HepG2 (cell line): ENCODE results near the gene ANKRD53. TPM values are rescaled to one million over a fixed set of nuclear protein-coding genes. Genes with fewer than 3 reads are reported as not detected.

Experiments
- ATF3 ChIP-seq: sonication (generic); formaldehyde crosslinking; IDR thresholded peaks from 2 replicates; pipeline ENCODE4 v1.4.0; 2020; ENCODE audit warnings: missing genetic modification reagents
- CERS6 ChIP-seq: sonication (generic); formaldehyde crosslinking; IDR thresholded peaks from 2 replicates; pipeline ENCODE4 v1.5.0; 2020; ENCODE audit warnings: missing genetic modification reagents
- HHEX ChIP-seq: IDR thresholded peaks from 2 replicates; pipeline ENCODE4 v1.6.1; 2016; ENCODE audit warnings: control low read depth
- HMG20A ChIP-seq: IDR thresholded peaks from 2 replicates; pipeline ENCODE4 v1.6.1; 2016; ENCODE audit warnings: borderline replicate concordance
- HOXA7 ChIP-seq: sonication (generic); formaldehyde crosslinking; IDR thresholded peaks from 2 replicates; pipeline ENCODE4 v1.8.1; 2022; ENCODE audit warnings: mild to moderate bottlenecking, missing genetic modification reagents, moderate library complexity
- IRF2 ChIP-seq: IDR thresholded peaks from 2 replicates; pipeline ENCODE4 v1.6.1; 2018; ENCODE audit warnings: missing genetic modification reagents, missing compliant biosample characterization
- KDM5B ChIP-seq: sonication (generic); formaldehyde crosslinking; IDR thresholded peaks from 2 replicates; pipeline ENCODE4 v1.4.0; 2020; ENCODE audit warnings: missing genetic modification reagents, mild to moderate bottlenecking, borderline replicate concordance
- NFE2L2 ChIP-seq: fragments of 150-350 bp; IDR thresholded peaks from 2 replicates; pipeline ENCODE4 v1.6.1; 2014; ENCODE audit warnings: low read length
- PAWR ChIP-seq: sonication (generic); formaldehyde crosslinking; IDR thresholded peaks from 2 replicates; pipeline ENCODE4 v1.4.0; 2020; ENCODE audit warnings: missing genetic modification reagents, mild to moderate bottlenecking, borderline replicate concordance
- REST ChIP-seq, 2 experiments: IDR thresholded peaks; 2 replicates each; pipeline ENCODE4 v1.6.1; 2011 to 2012; ENCODE audit warnings: low read length in 2 of 2, borderline replicate concordance in 1 of 2, low read depth in 1 of 2, mild to moderate bottlenecking in 1 of 2, moderate library complexity in 1 of 2
- RFX1 ChIP-seq: fragments of 450-650 bp; IDR thresholded peaks from 2 replicates; pipeline ENCODE4 v1.6.1; 2017
- SMAD3 ChIP-seq: sonication (generic); formaldehyde crosslinking; IDR thresholded peaks from 2 replicates; pipeline ENCODE4 v1.4.0; 2020; ENCODE audit warnings: missing genetic modification reagents
- SOX6 ChIP-seq, 2 experiments: fragments of 450-650 bp in 1 of 2; sonication (generic) in 1 of 2; formaldehyde crosslinking in 1 of 2; IDR thresholded peaks; 2 replicates each; pipeline versions ENCODE4 v1.4.0 to v1.6.1; 2017 to 2020; ENCODE audit warnings: antibody characterized with exemption in 1 of 2, mild to moderate bottlenecking in 1 of 2, missing genetic modification reagents in 1 of 2
- TERF1 ChIP-seq: sonication (generic); formaldehyde crosslinking; IDR thresholded peaks from 2 replicates; pipeline ENCODE4 v1.8.0; 2022; ENCODE audit warnings: mild to moderate bottlenecking, missing genetic modification reagents, moderate library complexity
- THAP7 ChIP-seq: sonication (generic); formaldehyde crosslinking; IDR thresholded peaks from 2 replicates; pipeline ENCODE4 v1.8.1; 2023; ENCODE audit warnings: mild to moderate bottlenecking, missing genetic modification reagents
- ZFAT ChIP-seq: sonication (generic); formaldehyde crosslinking; conservative IDR thresholded peaks from 2 replicates; pipeline ENCODE4 v1.8.1; 2023; ENCODE audit warnings: missing genetic modification reagents, inconsistent platforms
- ZFYVE20 ChIP-seq: sonication (generic); formaldehyde crosslinking; IDR thresholded peaks from 2 replicates; pipeline ENCODE4 v1.8.0; 2023; ENCODE audit warnings: low read depth, mild to moderate bottlenecking, moderate library complexity, missing genetic modification reagents, borderline replicate concordance
- ZNF207 ChIP-seq: fragments of 450-650 bp; IDR thresholded peaks from 2 replicates; pipeline ENCODE4 v1.6.1; 2016; ENCODE audit warnings: antibody characterized with exemption, borderline replicate concordance
- ZNF232 ChIP-seq: sonication (generic); formaldehyde crosslinking; IDR thresholded peaks from 2 replicates; pipeline ENCODE4 v1.4.0; 2020; ENCODE audit warnings: missing genetic modification reagents, borderline replicate concordance
- ZNF264 ChIP-seq: sonication (generic); formaldehyde crosslinking; IDR thresholded peaks from 2 replicates; pipeline ENCODE4 v1.4.0; 2020; ENCODE audit warnings: missing genetic modification reagents
- ZNF33B ChIP-seq: sonication (generic); formaldehyde crosslinking; IDR thresholded peaks from 2 replicates; pipeline ENCODE4 v1.5.1; 2020; ENCODE audit warnings: mild to moderate bottlenecking, missing genetic modification reagents
- ZNF34 ChIP-seq: sonication (generic); formaldehyde crosslinking; IDR thresholded peaks from 2 replicates; pipeline ENCODE4 v1.4.0; 2020; ENCODE audit warnings: mild to moderate bottlenecking, missing genetic modification reagents, borderline replicate concordance
- ZNF720 ChIP-seq: sonication (generic); formaldehyde crosslinking; IDR thresholded peaks from 2 replicates; pipeline ENCODE4 v1.4.0; 2020; ENCODE audit warnings: missing genetic modification reagents
- ZNF747 ChIP-seq: sonication (generic); formaldehyde crosslinking; IDR thresholded peaks from 2 replicates; pipeline ENCODE4 v1.8.1; 2023; ENCODE audit warnings: missing genetic modification reagents, mild to moderate bottlenecking, borderline replicate concordance
- polyA plus RNA-seq, 8 experiments: library from polyadenylated mRNA; depleted of rRNA in 3 of 8; stranded (reverse) in 7 of 8; unstranded in 1 of 8; fragments of >200 nt; fragmentation: Illumina TruSeq in 4 of 8; extraction: Trizol in 4 of 8; gene quantifications; 2 replicates each; pipeline versions ENCODE4 v1.2.1 to v1.2.3, GENCODE V29; 2011 to 2016; ENCODE audit warnings: low read depth in 4 of 8, missing spikeins in 1 of 8, mixed read lengths in 1 of 8; ENCODE audit not compliant: insufficient read depth in 1 of 8
- total RNA-seq, 5 experiments: library from RNA; depleted of rRNA; stranded (reverse); fragments of >200 nt; fragmentation: Illumina TruSeq; extraction: Trizol; gene quantifications; 2 replicates each; pipeline ENCODE4 v1.2.3, GENCODE V29; 2016; ENCODE audit warnings: low read depth in 1 of 5

ANKRD53 gene
- total and polyA plus RNA-seq, 2 of the 13 experiments (the other 11 are each of a cell fraction or from before 2014, with no cell fraction given), result 0.15 TPM; not detected in 1

GRCh38 chr2:70937866-70938585 lies 40.4 kb upstream of the ANKRD53 start (continued):
- TF ChIP-seq REST (IDR thresholded peaks at IDR 0.05; ENCODE audit: borderline replicate concordance in 1 of 2, low read depth in 1 of 2, low read length in 2 of 2) (no peak), IRF2 (CRISPR knock-in tag) (no peak), SOX6 (IDR thresholded peaks at IDR 0.05) (no peak), SOX6 (CRISPR knock-in tag; IDR thresholded peaks at IDR 0.05) (peak; percentile 65; the same call in 1 of the 2 replicates), ZNF264 (CRISPR knock-in tag) (no peak), THAP7 (CRISPR knock-in tag) (0 out of 2 replicates have a peak, but pooled peaks have one; percentile 74), SMAD3 (CRISPR knock-in tag) (no peak), ZNF33B (CRISPR knock-in tag) (no peak), HHEX (no peak), CERS6 (CRISPR knock-in tag) (no peak), ZNF34 (CRISPR knock-in tag) (no peak), HMG20A (CRISPR knock-in tag) (no peak), NFE2L2 (no peak), ZFYVE20 (no peak), RFX1 (no peak), KDM5B (CRISPR knock-in tag) (peak; percentile 68; the same call in 1 of the 2 replicates), ZNF747 (CRISPR knock-in tag) (no peak), PAWR (CRISPR knock-in tag) (no peak), HOXA7 (CRISPR knock-in tag) (no peak), ZFAT (CRISPR knock-in tag) (no peak), TERF1 (CRISPR knock-in tag) (no peak), ZNF232 (no peak), ATF3 (no peak), ZNF207 (no peak), ZNF720 (CRISPR knock-in tag) (no peak)
